CD8-positive, alpha-beta memory T cell (primary cell): Measurements from ENCODE around the gene KANSL2. TPM values are rescaled to one million over a fixed set of nuclear protein-coding genes. Genes with fewer than 3 reads are reported as not detected.
"Not testable (repeated sequence)": the region's sequence is repeated elsewhere in the genome, so short reads cannot be mapped to it uniquely, and the experiment has no call there.

Source experiments
- CTCF ChIA-PET: fragments of 350-600 bp; sonication (Branson Sonifier 250); formaldehyde crosslinking; loops from one replicate; lab custom pipeline; 2021; ENCODE audit warnings: antibody characterized with exemption; lab: Charles Lee
- POLR2A ChIA-PET: fragments of 350-600 bp; sonication (Branson Sonifier 250); formaldehyde crosslinking; loops from one replicate; lab custom pipeline; 2021; ENCODE audit warnings: antibody characterized with exemption; lab: Charles Lee
- DNase-seq, 5 donors: peaks; one replicate each; pipeline versions ENCODE4 v3.0.0 to v3.0.0-alpha.2; 2020 to 2022; ENCODE audit warnings: mixed read lengths in 1 of 5
- H3K27ac ChIP-seq: one replicate; pipeline ENCODE4 v1.7.0; 2013; ENCODE audit warnings: low read depth, mild to moderate bottlenecking, low read length, moderate library complexity
- H3K27me3 ChIP-seq: 2 replicates; pipeline ENCODE4 v1.7.0; 2013; ENCODE audit warnings: low read length, mild to moderate bottlenecking; ENCODE audit not compliant: insufficient read depth, poor library complexity, severe bottlenecking
- H3K36me3 ChIP-seq: 2 replicates; pipeline ENCODE4 v1.7.0; 2013; ENCODE audit warnings: mild to moderate bottlenecking, low read length, moderate library complexity; ENCODE audit not compliant: insufficient read depth
- H3K4me1 ChIP-seq: 2 replicates; pipeline ENCODE4 v1.7.0; 2013; ENCODE audit warnings: mild to moderate bottlenecking, low read length, moderate library complexity; ENCODE audit not compliant: insufficient read depth
- H3K4me3 ChIP-seq: 2 replicates; pipeline ENCODE4 v1.7.0; 2013; ENCODE audit warnings: mild to moderate bottlenecking, low read length
- H3K9me3 ChIP-seq: 2 replicates; pipeline ENCODE4 v1.7.0; 2013; ENCODE audit warnings: mild to moderate bottlenecking, low read length
- H3K27ac Mint-ChIP-seq, 8 donors: one replicate each; pipeline ENCODE4 v1.8.0; 2020 to 2021; ENCODE audit warnings: mixed read lengths in 8 of 8, mild to moderate bottlenecking in 6 of 8, inconsistent platforms in 3 of 8, moderate library complexity in 3 of 8
- H3K27me3 Mint-ChIP-seq, 2 donors: one replicate each; pipeline ENCODE4 v1.8.0; 2020 to 2021; ENCODE audit warnings: mixed read lengths in 2 of 2, mild to moderate bottlenecking in 1 of 2, moderate library complexity in 1 of 2
- H3K36me3 Mint-ChIP-seq, 3 donors: one replicate each; pipeline ENCODE4 v1.8.0; 2020 to 2021; ENCODE audit warnings: mixed read lengths in 3 of 3, inconsistent platforms in 1 of 3, mild to moderate bottlenecking in 1 of 3
- H3K4me1 Mint-ChIP-seq, 3 donors: one replicate each; pipeline ENCODE4 v1.8.0; 2020 to 2021; ENCODE audit warnings: mixed read lengths in 3 of 3, inconsistent platforms in 1 of 3, mild to moderate bottlenecking in 1 of 3
- H3K4me3 Mint-ChIP-seq, 7 donors: one replicate each; pipeline ENCODE4 v1.8.0; 2020 to 2021; ENCODE audit warnings: mixed read lengths in 7 of 7, mild to moderate bottlenecking in 6 of 7, moderate library complexity in 4 of 7, inconsistent platforms in 2 of 7
- H3K9me3 Mint-ChIP-seq, 5 donors: one replicate each; pipeline ENCODE4 v1.8.0; 2020 to 2022; ENCODE audit warnings: mixed read lengths in 5 of 5, mild to moderate bottlenecking in 3 of 5, moderate library complexity in 2 of 5, inconsistent platforms in 1 of 5
- polyA plus RNA-seq: library from polyadenylated mRNA; unstranded; fragments of 300-500 nt; fragmentation: Illumina TruSeq; gene quantifications from one replicate; pipeline ENCODE4 v1.2.3, GENCODE V29; 2021
- total RNA-seq, 2 experiments: library from RNA; stranded (reverse); gene quantifications; one replicate each; pipeline ENCODE4 v1.2.3, GENCODE V29; 2021

The KANSL2 gene
- total and polyA plus RNA-seq, 3 experiments from 2014 or later, result 34.3 to 60.3 (median 58.7) TPM

- Histone ChIP-seq H3K27me3 (no peaks in the 10 kb centered on the region), H3K27ac (no peak overlapping the region), H3K4me1 (no peaks in the 10 kb centered on the region), H3K36me3 (peaks cover 45% of the 10 kb centered on the region), H3K9me3 (no peaks in the 10 kb centered on the region), H3K4me3 (no peak overlapping the region)
- POLR2A ChIA-PET, result no interaction called here
- Mint-ChIP-seq H3K4me1 (peaks cover 5 to 13% (median 5%) of the 10 kb centered on the region in 3 donors), H3K4me3 (no peak overlapping the region), H3K27ac (peak overlapping the region in 1 of 8 donors; percentile 3), H3K36me3 (peaks cover 0 to 75% (median 21%) of the 10 kb centered on the region in 3 donors), H3K9me3 (no peaks in the 10 kb centered on the region), H3K27me3 (no peaks in the 10 kb centered on the region)
- CTCF ChIA-PET, result no interaction called here
- DNase-seq, result no peak
These were observed 22.2 kb downstream of the KANSL2 start for GRCh38 chr12:48659863-48660262.

- Mint-ChIP-seq H3K4me1 (peaks cover 0 to 4% (median 3%) of the 10 kb centered on the region in 3 donors), H3K36me3 (peaks cover 0 to 77% (median 7%) of the 10 kb centered on the region in 3 donors), H3K27me3 (no peaks in the 10 kb centered on the region), H3K4me3 (no peak overlapping the region), H3K9me3 (no peaks in the 10 kb centered on the region), H3K27ac (peak overlapping the region in 5 of 8 donors; percentile 19 to 72 (median 61))
- Histone ChIP-seq H3K9me3 (no peaks in the 10 kb centered on the region), H3K27ac (no peak overlapping the region), H3K4me1 (no peaks in the 10 kb centered on the region), H3K4me3 (no peak overlapping the region), H3K36me3 (peaks cover 28% of the 10 kb centered on the region), H3K27me3 (no peaks in the 10 kb centered on the region)
- ChIA-PET CTCF (no interaction called here), POLR2A (no interaction called here)
- no peak for DNase-seq
These were observed 30.4 kb downstream of the KANSL2 start for GRCh38 chr12:48651681-48652080.

- DNase-seq, H3K9me3 ChIP-seq, H3K27ac Mint-ChIP-seq, H3K9me3 Mint-ChIP-seq, H3K4me1 ChIP-seq, H3K4me1 Mint-ChIP-seq, H3K36me3 ChIP-seq, H3K27ac ChIP-seq, CTCF ChIA-PET, H3K27me3 Mint-ChIP-seq, H3K4me3 Mint-ChIP-seq, H3K27me3 ChIP-seq, POLR2A ChIA-PET, H3K4me3 ChIP-seq: not testable (repeated sequence)
- peaks cover 0 to 51% (median 4%) of the 10 kb centered on the region in 3 donors for H3K36me3 Mint-ChIP-seq
These were observed 36.7 kb downstream of the KANSL2 start for GRCh38 chr12:48645354-48645753.

- Histone ChIP-seq H3K9me3 (no peaks in the 10 kb centered on the region), H3K27me3 (no peaks in the 10 kb centered on the region), H3K27ac (no peak overlapping the region), H3K4me1 (no peaks in the 10 kb centered on the region), H3K36me3 (no peaks in the 10 kb centered on the region), H3K4me3 (no peak overlapping the region)
- Mint-ChIP-seq H3K27ac (no peak overlapping the region), H3K4me3 (no peak overlapping the region), H3K4me1 (peaks cover 0 to 2% (median 0%) of the 10 kb centered on the region in 3 donors), H3K27me3 (no peaks in the 10 kb centered on the region), H3K36me3 (peaks cover 0 to 35% (median 4%) of the 10 kb centered on the region in 3 donors), H3K9me3 (peaks cover 0 to 2% (median 0%) of the 10 kb centered on the region in 5 donors)
- ChIA-PET POLR2A (no interaction called here), CTCF (no interaction called here)
- no peak for DNase-seq
These were observed 39.0 kb downstream of the KANSL2 start for GRCh38 chr12:48643011-48643410.

- H3K4me1 Mint-ChIP-seq, H3K27ac ChIP-seq, H3K4me1 ChIP-seq, H3K4me3 ChIP-seq, H3K9me3 ChIP-seq, DNase-seq, H3K4me3 Mint-ChIP-seq, H3K27ac Mint-ChIP-seq, CTCF ChIA-PET, H3K9me3 Mint-ChIP-seq, H3K27me3 Mint-ChIP-seq, H3K36me3 ChIP-seq, H3K27me3 ChIP-seq, POLR2A ChIA-PET: not testable (repeated sequence)
- H3K36me3 Mint-ChIP-seq, result peaks cover 0 to 29% (median 4%) of the 10 kb centered on the region in 3 donors
These were observed 40.1 kb downstream of the KANSL2 start for GRCh38 chr12:48641752-48642555.

GRCh38 chr12:48640854-48641253 is 41.2 kb downstream of the KANSL2 start:
- Histone ChIP-seq H3K27me3 (no peaks in the 10 kb centered on the region), H3K4me1 (no peaks in the 10 kb centered on the region), H3K9me3 (no peaks in the 10 kb centered on the region), H3K4me3 (no peak overlapping the region), H3K36me3 (no peaks in the 10 kb centered on the region), H3K27ac (no peak overlapping the region)
- peaks cover 0 to 23% (median 4%) of the 10 kb centered on the region in 3 donors for H3K36me3 Mint-ChIP-seq
- H3K4me3 Mint-ChIP-seq, result no peak overlapping the region
- H3K27me3 Mint-ChIP-seq, result no peaks in the 10 kb centered on the region
- H3K9me3 Mint-ChIP-seq, result peaks cover 0 to 2% (median 0%) of the 10 kb centered on the region in 5 donors
- no peak overlapping the region for H3K27ac Mint-ChIP-seq
- H3K4me1 Mint-ChIP-seq, result no peaks in the 10 kb centered on the region
- ChIA-PET POLR2A (no interaction called here), CTCF (no interaction called here)
- no peak for DNase-seq

GRCh38 chr12:48640428-48640827 is 41.6 kb downstream of the KANSL2 start:
- Histone ChIP-seq H3K36me3 (no peaks in the 10 kb centered on the region), H3K4me3 (no peak overlapping the region), H3K27ac (no peak overlapping the region), H3K4me1 (no peaks in the 10 kb centered on the region), H3K27me3 (no peaks in the 10 kb centered on the region), H3K9me3 (no peaks in the 10 kb centered on the region)
- peaks cover 0 to 23% (median 4%) of the 10 kb centered on the region in 3 donors for H3K36me3 Mint-ChIP-seq
- no peaks in the 10 kb centered on the region for H3K27me3 Mint-ChIP-seq
- no peak overlapping the region for H3K4me3 Mint-ChIP-seq
- DNase-seq, result no peak
- ChIA-PET POLR2A (no interaction called here), CTCF (no interaction called here)
- no peak overlapping the region for H3K27ac Mint-ChIP-seq
- no peaks in the 10 kb centered on the region for H3K4me1 Mint-ChIP-seq
- peaks cover 0 to 2% (median 0%) of the 10 kb centered on the region in 5 donors for H3K9me3 Mint-ChIP-seq

GRCh38 chr12:48631071-48631470 is 51.0 kb downstream of the KANSL2 start:
- Mint-ChIP-seq H3K27me3 (peaks cover 20 to 48% of the 10 kb centered on the region in 2 donors), H3K27ac (peak overlapping the region in 1 of 8 donors; percentile 10), H3K4me3 (no peak overlapping the region), H3K9me3 (no peaks in the 10 kb centered on the region), H3K36me3 (peaks cover 0 to 6% (median 0%) of the 10 kb centered on the region in 3 donors), H3K4me1 (no peaks in the 10 kb centered on the region)
- Histone ChIP-seq H3K9me3 (no peaks in the 10 kb centered on the region), H3K4me1 (no peaks in the 10 kb centered on the region), H3K27me3 (no peaks in the 10 kb centered on the region), H3K36me3 (no peaks in the 10 kb centered on the region), H3K27ac (no peak overlapping the region), H3K4me3 (no peak overlapping the region)
- CTCF ChIA-PET, result no interaction called here
- POLR2A ChIA-PET, result no interaction called here
- DNase-seq, result no peak
